ENCODE data around the gene ITSN2. TPM values are rescaled to one million over a fixed set of nuclear protein-coding genes. Genes with fewer than 3 reads are reported as not detected.

The ITSN2 gene
- total and polyA plus RNA-seq, 4 donors: 34.3 to 77.2 (median 54.5) TPM

- no peak overlapping the region for H3K9ac ChIP-seq (ENCODE audit: insufficient read depth in 1 of 2, low read length in 2 of 2)
- H3K36me3 ChIP-seq (ENCODE audit: control insufficient read depth in 4 of 4, insufficient read depth in 4 of 4, low read length in 4 of 4): peaks cover 5 to 28% (median 9%) of the 10 kb centered on the region in 4 donors
- no peak for TF ChIP-seq CTCF (IDR thresholded peaks at IDR 0.05; ENCODE audit: control extremely low read depth, extremely low read depth)
- ATAC-seq (ENCODE audit: insufficient read depth, low FRiP score) (peak; percentile 11), DNase-seq (peak in 2 of 3 donors; percentile 40 to 72)
- peaks cover 0 to 4% (median 0%) of the 10 kb centered on the region in 5 donors for H3K4me1 ChIP-seq (ENCODE audit: control insufficient read depth in 5 of 5, insufficient read depth in 5 of 5, low read length in 5 of 5)
- no peak overlapping the region for H3K27ac ChIP-seq (ENCODE audit: low read depth in 1 of 2, low read length in 1 of 2)
- H3K9me3 ChIP-seq (ENCODE audit: control insufficient read depth in 4 of 4, insufficient read depth in 3 of 4, low read length in 3 of 4): no peaks in the 10 kb centered on the region
- no peaks in the 10 kb centered on the region for H3K27me3 ChIP-seq (ENCODE audit: control insufficient read depth in 3 of 3, insufficient read depth in 3 of 3, low read length in 2 of 3)
- 67 to 72% methylated on average over 4 of the region's 4 CpGs for WGBS, 2 donors
- no peak overlapping the region for H3K4me3 ChIP-seq
Observed at GRCh38 chr2:24245986-24246776, 114.2 kb downstream of the ITSN2 start.

- Histone ChIP-seq H3K9ac (ENCODE audit: insufficient read depth in 1 of 2, low read length in 2 of 2) (no peak overlapping the region), H3K4me1 (ENCODE audit: control insufficient read depth in 5 of 5, insufficient read depth in 5 of 5, low read length in 5 of 5) (peaks cover 0 to 4% (median 0%) of the 10 kb centered on the region in 5 donors), H3K36me3 (ENCODE audit: control insufficient read depth in 4 of 4, insufficient read depth in 4 of 4, low read length in 4 of 4) (peaks cover 5 to 15% (median 6%) of the 10 kb centered on the region in 4 donors), H3K27ac (ENCODE audit: low read depth in 1 of 2, low read length in 1 of 2) (no peak overlapping the region), H3K9me3 (ENCODE audit: control insufficient read depth in 4 of 4, insufficient read depth in 3 of 4, low read length in 3 of 4) (no peaks in the 10 kb centered on the region), H3K4me3 (no peak overlapping the region), H3K27me3 (ENCODE audit: control insufficient read depth in 3 of 3, insufficient read depth in 3 of 3, low read length in 2 of 3) (no peaks in the 10 kb centered on the region)
- no peak for ATAC-seq (ENCODE audit: insufficient read depth, low FRiP score)
- DNase-seq: no peak
- TF ChIP-seq CTCF (IDR thresholded peaks at IDR 0.05; ENCODE audit: control extremely low read depth, extremely low read depth): no peak
Observed at GRCh38 chr2:24241528-24241927, 118.8 kb downstream of the ITSN2 start.

GRCh38 chr2:24239553-24239952, 120.8 kb downstream of the ITSN2 start:
- WGBS, 2 donors: 91 to 93% methylated on average over 1 of the region's 1 CpG
- peaks cover 0 to 10% (median 3%) of the 10 kb centered on the region in 4 donors for H3K36me3 ChIP-seq (ENCODE audit: control insufficient read depth in 4 of 4, insufficient read depth in 4 of 4, low read length in 4 of 4)

More at GRCh38 chr2:24239553-24239952, 120.8 kb downstream of the ITSN2 start:
- no peak for TF ChIP-seq CTCF (IDR thresholded peaks at IDR 0.05; ENCODE audit: control extremely low read depth, extremely low read depth)
- Histone ChIP-seq H3K4me3 (no peak overlapping the region), H3K9ac (ENCODE audit: insufficient read depth in 1 of 2, low read length in 2 of 2) (no peak overlapping the region), H3K27ac (ENCODE audit: low read depth in 1 of 2, low read length in 1 of 2) (no peak overlapping the region), H3K4me1 (ENCODE audit: control insufficient read depth in 5 of 5, insufficient read depth in 5 of 5, low read length in 5 of 5) (peaks cover 0 to 4% (median 0%) of the 10 kb centered on the region in 5 donors), H3K27me3 (ENCODE audit: control insufficient read depth in 3 of 3, insufficient read depth in 3 of 3, low read length in 2 of 3) (no peaks in the 10 kb centered on the region), H3K9me3 (ENCODE audit: control insufficient read depth in 4 of 4, insufficient read depth in 3 of 4, low read length in 3 of 4) (no peaks in the 10 kb centered on the region)
- DNase-seq (no peak), ATAC-seq (ENCODE audit: insufficient read depth, low FRiP score) (no peak)
